ENCODE results near the gene FAM24B.
"Not testable (repeated sequence)": the region's sequence is repeated elsewhere in the genome, so short reads cannot be mapped to it uniquely, and the experiment has no call there.

FAM24B gene

DNA sequence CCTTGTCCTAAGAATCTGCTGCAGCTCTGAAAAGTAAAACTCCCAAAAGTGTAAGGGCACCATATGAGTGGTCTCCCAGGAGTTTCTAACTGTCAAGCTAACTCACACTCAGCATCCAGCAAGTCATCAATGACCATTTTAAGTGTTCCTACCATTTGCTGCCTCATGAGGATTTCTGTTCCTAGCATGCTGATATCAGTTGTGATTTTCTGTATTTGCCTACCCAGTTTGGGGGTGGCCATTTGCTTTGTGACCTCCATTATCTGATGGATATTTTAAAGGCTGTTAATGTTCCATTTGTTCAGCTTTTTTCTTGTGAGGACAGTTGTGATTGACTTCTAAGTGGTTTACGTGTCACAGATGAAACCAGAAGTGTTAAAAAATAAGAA lies 2.9 kb downstream of the FAM24B start:
- no peaks in the 10 kb centered on the region for H3K36me3 ChIP-seq (ENCODE audit: control insufficient read depth in 2 of 2, insufficient read depth in 2 of 2, low read length in 2 of 2)
- H3K9me3 ChIP-seq (ENCODE audit: control insufficient read depth in 2 of 2, low read length in 2 of 2), result no peaks in the 10 kb centered on the region
- H3K4me3 ChIP-seq (ENCODE audit: low read length in 2 of 2), result no peak overlapping the region
- peaks cover 10% of the 10 kb centered on the region for H3K4me1 ChIP-seq (ENCODE audit: control insufficient read depth, insufficient read depth, low read length)
- no peak overlapping the region for H3K27ac ChIP-seq (ENCODE audit: low read length)
- H3K27me3 ChIP-seq (ENCODE audit: control insufficient read depth in 1 of 2, insufficient read depth in 2 of 2, low read length in 2 of 2), result no peaks in the 10 kb centered on the region
- no peak overlapping the region for H3K9ac ChIP-seq (ENCODE audit: low read length in 2 of 2)

DNA sequence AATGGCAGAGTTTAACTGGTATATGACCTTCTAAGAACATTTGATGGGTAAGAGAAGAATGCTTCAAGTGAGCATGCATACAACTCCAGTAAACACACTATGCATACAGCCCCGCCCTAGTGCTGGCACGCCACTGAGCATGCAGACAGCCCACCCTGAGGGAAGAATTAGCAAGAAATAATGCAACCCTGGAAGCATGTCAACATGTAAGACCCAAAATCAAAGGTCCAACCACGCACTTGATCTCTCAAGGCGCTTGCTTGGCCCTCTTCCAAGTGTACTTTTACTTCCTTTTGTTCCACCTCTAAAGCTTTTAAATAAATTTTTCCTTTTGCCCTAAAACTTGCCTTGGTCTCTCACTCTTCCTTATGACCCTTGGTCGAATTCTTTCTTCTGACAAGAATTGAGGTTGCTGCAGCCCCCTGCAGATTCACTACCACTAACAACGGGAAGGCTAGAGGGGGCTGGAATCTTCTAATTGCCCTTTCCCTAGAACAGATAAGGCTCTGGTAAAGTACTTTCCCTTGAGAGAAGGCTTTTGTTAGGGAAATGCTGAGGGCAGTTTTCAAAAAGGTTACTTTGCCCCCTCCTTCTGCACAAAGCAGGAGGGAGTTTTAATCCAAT lies 3.4 kb downstream of the FAM24B start:
- Histone ChIP-seq H3K36me3 (ENCODE audit: control insufficient read depth in 2 of 2, insufficient read depth in 2 of 2, low read length in 2 of 2) (no peaks in the 10 kb centered on the region), H3K9me3 (ENCODE audit: control insufficient read depth in 2 of 2, low read length in 2 of 2) (no peaks in the 10 kb centered on the region), H3K27ac (ENCODE audit: low read length) (no peak overlapping the region), H3K27me3 (ENCODE audit: control insufficient read depth in 1 of 2, insufficient read depth in 2 of 2, low read length in 2 of 2) (no peaks in the 10 kb centered on the region), H3K9ac (ENCODE audit: low read length in 2 of 2) (no peak overlapping the region), H3K4me3 (ENCODE audit: low read length in 2 of 2) (no peak overlapping the region), H3K4me1 (ENCODE audit: control insufficient read depth, insufficient read depth, low read length) (peaks cover 10% of the 10 kb centered on the region)

GRCh38 chr10:122871947-122872346 lies 7.4 kb downstream of the FAM24B start:
- H3K36me3 ChIP-seq (ENCODE audit: control insufficient read depth in 2 of 2, insufficient read depth in 2 of 2, low read length in 2 of 2); H3K27me3 ChIP-seq (ENCODE audit: control insufficient read depth in 1 of 2, insufficient read depth in 2 of 2, low read length in 2 of 2); H3K27ac ChIP-seq (ENCODE audit: low read length); H3K4me3 ChIP-seq (ENCODE audit: low read length in 2 of 2); H3K9ac ChIP-seq (ENCODE audit: low read length in 2 of 2); H3K4me1 ChIP-seq (ENCODE audit: control insufficient read depth, insufficient read depth, low read length); H3K9me3 ChIP-seq (ENCODE audit: control insufficient read depth in 2 of 2, low read length in 2 of 2): not testable (repeated sequence)

- H3K36me3 ChIP-seq (ENCODE audit: control insufficient read depth in 2 of 2, insufficient read depth in 2 of 2, low read length in 2 of 2); H3K9ac ChIP-seq (ENCODE audit: low read length in 2 of 2); H3K27ac ChIP-seq (ENCODE audit: low read length); H3K4me3 ChIP-seq (ENCODE audit: low read length in 2 of 2); H3K27me3 ChIP-seq (ENCODE audit: control insufficient read depth in 1 of 2, insufficient read depth in 2 of 2, low read length in 2 of 2); H3K9me3 ChIP-seq (ENCODE audit: control insufficient read depth in 2 of 2, low read length in 2 of 2); H3K4me1 ChIP-seq (ENCODE audit: control insufficient read depth, insufficient read depth, low read length): not testable (repeated sequence)
Measured at GRCh38 chr10:122868768-122869167, 10.6 kb downstream of the FAM24B start.

DNA sequence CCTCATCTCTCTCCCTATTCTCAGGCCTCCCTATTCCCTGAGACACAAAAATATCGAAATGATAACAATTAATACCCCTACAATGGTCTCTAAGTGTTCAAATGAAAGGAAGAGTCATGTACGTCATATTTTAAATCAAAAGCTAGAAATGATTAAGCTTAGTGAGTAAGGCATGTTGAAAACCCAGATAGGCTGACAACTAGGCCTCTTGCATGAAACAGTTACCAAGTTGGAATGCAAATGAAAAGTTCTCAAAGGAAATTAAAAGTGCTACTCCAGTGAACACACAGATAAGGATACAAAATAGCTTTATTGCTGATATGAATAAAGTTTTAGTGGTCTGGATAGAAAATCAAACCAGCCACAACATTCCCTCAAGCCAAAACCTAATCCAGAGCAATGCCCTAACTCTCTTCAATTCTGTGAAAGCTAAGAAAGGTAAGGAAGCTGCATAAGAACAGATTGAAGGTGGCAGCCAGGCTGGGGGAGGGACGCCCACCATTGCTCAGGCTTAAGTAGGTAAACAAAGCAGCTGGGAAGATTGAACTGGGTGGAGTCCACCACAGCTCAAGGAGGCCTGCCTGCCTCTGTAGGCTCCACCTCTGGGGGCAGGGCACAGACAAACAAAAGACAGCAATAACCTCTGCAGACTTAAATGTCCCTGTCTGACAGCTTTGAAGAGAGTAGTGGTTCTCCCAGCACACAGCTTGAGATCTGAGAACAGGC lies 12.5 kb downstream of the FAM24B start:
- not testable (repeated sequence) for H3K27ac ChIP-seq (ENCODE audit: low read length); H3K9ac ChIP-seq (ENCODE audit: low read length in 2 of 2); H3K9me3 ChIP-seq (ENCODE audit: control insufficient read depth in 2 of 2, low read length in 2 of 2); H3K4me1 ChIP-seq (ENCODE audit: control insufficient read depth, insufficient read depth, low read length); H3K27me3 ChIP-seq (ENCODE audit: control insufficient read depth in 1 of 2, insufficient read depth in 2 of 2, low read length in 2 of 2); H3K4me3 ChIP-seq (ENCODE audit: low read length in 2 of 2); H3K36me3 ChIP-seq (ENCODE audit: control insufficient read depth in 2 of 2, insufficient read depth in 2 of 2, low read length in 2 of 2)

DNA sequence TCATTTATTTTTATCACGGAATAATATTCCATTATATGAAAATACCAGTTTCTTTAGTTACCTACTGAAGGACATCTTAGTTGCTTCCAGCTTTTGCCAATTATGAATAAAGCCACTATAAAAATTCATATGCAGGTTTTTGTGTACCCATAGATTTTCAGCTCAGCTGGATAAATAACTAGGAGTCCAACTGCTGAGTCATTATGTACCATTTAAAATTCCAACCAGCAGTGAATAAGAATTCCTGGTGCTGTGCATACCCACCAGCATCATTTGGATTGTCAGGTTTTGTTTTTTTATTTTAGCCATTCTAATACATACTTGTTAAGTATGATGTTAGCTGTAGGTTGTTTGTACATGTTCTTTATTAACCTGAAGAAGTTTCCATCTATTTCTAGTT lies 14.5 kb downstream of the FAM24B start:
- no peaks in the 10 kb centered on the region for H3K9me3 ChIP-seq (ENCODE audit: control insufficient read depth in 2 of 2, low read length in 2 of 2)
- H3K4me3 ChIP-seq (ENCODE audit: low read length in 2 of 2), result no peak overlapping the region
- H3K36me3 ChIP-seq (ENCODE audit: control insufficient read depth in 2 of 2, insufficient read depth in 2 of 2, low read length in 2 of 2), result no peaks in the 10 kb centered on the region
- no peak overlapping the region for H3K9ac ChIP-seq (ENCODE audit: low read length in 2 of 2)
- no peaks in the 10 kb centered on the region for H3K27me3 ChIP-seq (ENCODE audit: control insufficient read depth in 1 of 2, insufficient read depth in 2 of 2, low read length in 2 of 2)
- no peak overlapping the region for H3K27ac ChIP-seq (ENCODE audit: low read length)
- H3K4me1 ChIP-seq (ENCODE audit: control insufficient read depth, insufficient read depth, low read length), result no peaks in the 10 kb centered on the region

- no peak overlapping the region for H3K9ac ChIP-seq (ENCODE audit: low read length in 2 of 2)
- H3K9me3 ChIP-seq (ENCODE audit: control insufficient read depth in 2 of 2, low read length in 2 of 2), result no peaks in the 10 kb centered on the region
- H3K4me1 ChIP-seq (ENCODE audit: control insufficient read depth, insufficient read depth, low read length), result no peaks in the 10 kb centered on the region
- no peaks in the 10 kb centered on the region for H3K27me3 ChIP-seq (ENCODE audit: control insufficient read depth in 1 of 2, insufficient read depth in 2 of 2, low read length in 2 of 2)
- H3K36me3 ChIP-seq (ENCODE audit: control insufficient read depth in 2 of 2, insufficient read depth in 2 of 2, low read length in 2 of 2), result no peaks in the 10 kb centered on the region
- no peak overlapping the region for H3K4me3 ChIP-seq (ENCODE audit: low read length in 2 of 2)
- H3K27ac ChIP-seq (ENCODE audit: low read length), result no peak overlapping the region
Measured at GRCh38 chr10:122864194-122864592, 15.2 kb downstream of the FAM24B start.

DNA sequence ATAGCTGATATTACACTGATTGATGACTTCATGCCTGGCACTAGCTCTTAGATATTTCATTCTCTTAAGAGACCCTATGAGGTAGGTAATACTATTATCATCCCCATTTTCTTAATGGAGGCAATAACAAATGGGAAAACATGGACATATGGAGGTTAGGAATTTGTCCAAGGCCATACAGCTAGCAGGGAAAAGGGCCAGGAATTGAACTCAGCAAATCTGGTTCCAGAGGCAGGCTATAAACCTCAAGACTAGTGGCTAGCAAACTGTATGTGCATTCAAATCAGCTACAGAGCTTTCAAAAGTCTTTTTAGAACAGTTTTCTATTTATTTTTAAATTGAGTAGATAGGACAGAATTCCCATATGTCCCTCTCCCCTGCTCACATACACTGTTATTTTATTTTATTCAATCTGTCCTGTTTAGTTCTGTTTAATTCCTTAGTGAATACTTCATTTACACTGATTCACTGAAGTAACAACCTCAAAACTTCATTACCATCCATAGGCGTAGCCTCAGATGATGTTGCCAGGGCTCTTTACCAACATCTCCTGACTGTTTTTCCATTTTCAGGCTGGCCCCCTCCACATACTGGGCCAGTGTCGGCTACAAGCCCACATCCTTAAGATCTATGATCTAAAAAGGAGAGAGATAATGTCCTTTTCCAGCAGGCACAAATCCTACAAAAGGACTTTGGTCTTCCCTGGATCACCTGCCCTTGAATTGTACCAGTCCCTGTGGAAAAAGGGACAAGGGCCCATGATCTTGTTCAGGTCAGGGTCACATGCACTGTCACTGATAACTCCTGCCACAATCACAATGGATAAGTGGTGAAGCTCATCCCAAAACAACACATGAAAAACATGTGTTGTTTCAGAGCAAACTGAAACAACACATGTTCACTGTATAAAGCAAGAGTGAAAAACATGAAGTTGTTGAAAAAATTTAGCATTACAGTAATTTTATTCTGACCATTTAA lies 15.9 kb downstream of the FAM24B start:
- no peaks in the 10 kb centered on the region for H3K27me3 ChIP-seq (ENCODE audit: control insufficient read depth in 1 of 2, insufficient read depth in 2 of 2, low read length in 2 of 2)
- no peaks in the 10 kb centered on the region for H3K4me1 ChIP-seq (ENCODE audit: control insufficient read depth, insufficient read depth, low read length)
- no peak overlapping the region for H3K27ac ChIP-seq (ENCODE audit: low read length)
- no peaks in the 10 kb centered on the region for H3K9me3 ChIP-seq (ENCODE audit: control insufficient read depth in 2 of 2, low read length in 2 of 2)
- H3K9ac ChIP-seq (ENCODE audit: low read length in 2 of 2), result no peak overlapping the region
- H3K36me3 ChIP-seq (ENCODE audit: control insufficient read depth in 2 of 2, insufficient read depth in 2 of 2, low read length in 2 of 2), result no peaks in the 10 kb centered on the region
- no peak overlapping the region for H3K4me3 ChIP-seq (ENCODE audit: low read length in 2 of 2)

DNA sequence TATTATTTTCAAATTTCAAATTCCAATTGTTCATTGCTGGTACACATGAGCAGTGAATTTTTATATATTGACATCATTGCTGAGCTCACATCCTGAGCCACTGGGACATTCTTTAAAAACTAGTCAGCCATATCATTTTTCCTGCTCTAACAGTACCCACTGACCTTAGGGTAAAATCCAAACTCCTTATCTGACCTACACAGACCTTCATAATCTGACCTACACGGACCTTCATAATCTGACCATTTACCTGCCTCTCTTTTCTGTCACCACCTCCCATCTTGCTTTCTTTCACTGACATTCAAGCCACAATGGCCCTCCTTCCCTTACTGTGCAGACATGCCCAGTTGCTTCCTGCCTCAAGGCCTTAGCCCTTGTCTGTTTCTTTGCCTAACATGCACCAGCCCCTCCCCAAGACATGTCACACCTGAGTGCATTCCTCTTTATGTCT lies 17.6 kb downstream of the FAM24B start:
- Histone ChIP-seq H3K27ac (ENCODE audit: low read length) (no peak overlapping the region), H3K36me3 (ENCODE audit: control insufficient read depth in 2 of 2, insufficient read depth in 2 of 2, low read length in 2 of 2) (no peaks in the 10 kb centered on the region), H3K9ac (ENCODE audit: low read length in 2 of 2) (no peak overlapping the region), H3K9me3 (ENCODE audit: control insufficient read depth in 2 of 2, low read length in 2 of 2) (no peaks in the 10 kb centered on the region), H3K4me3 (ENCODE audit: low read length in 2 of 2) (no peak overlapping the region), H3K27me3 (ENCODE audit: control insufficient read depth in 1 of 2, insufficient read depth in 2 of 2, low read length in 2 of 2) (no peaks in the 10 kb centered on the region), H3K4me1 (ENCODE audit: control insufficient read depth, insufficient read depth, low read length) (no peaks in the 10 kb centered on the region)

GRCh38 chr10:122859527-122859926 lies 19.9 kb downstream of the FAM24B start:
- Histone ChIP-seq H3K4me3 (ENCODE audit: low read length in 2 of 2) (no peak overlapping the region), H3K9ac (ENCODE audit: low read length in 2 of 2) (no peak overlapping the region), H3K27me3 (ENCODE audit: control insufficient read depth in 1 of 2, insufficient read depth in 2 of 2, low read length in 2 of 2) (no peaks in the 10 kb centered on the region), H3K9me3 (ENCODE audit: control insufficient read depth in 2 of 2, low read length in 2 of 2) (no peaks in the 10 kb centered on the region), H3K27ac (ENCODE audit: low read length) (no peak overlapping the region), H3K4me1 (ENCODE audit: control insufficient read depth, insufficient read depth, low read length) (no peaks in the 10 kb centered on the region), H3K36me3 (ENCODE audit: control insufficient read depth in 2 of 2, insufficient read depth in 2 of 2, low read length in 2 of 2) (peaks cover under 1 to 4% of the 10 kb centered on the region in 2 donors)

Measured in stomach smooth muscle (tissue), 2 donors.